IPS-18a (cell line): Measurements from ENCODE around the gene SPATA20.

ENCODE experiments used
- H3K27ac ChIP-seq: one replicate; pipeline ENCODE4 v1.5.1; 2013; ENCODE audit warnings: low read length
- H3K27me3 ChIP-seq: one replicate; pipeline ENCODE4 v1.6.1; 2013; ENCODE audit warnings: mild to moderate bottlenecking, low read length; ENCODE audit not compliant: control insufficient read depth, insufficient read depth
- H3K36me3 ChIP-seq: one replicate; pipeline ENCODE4 v1.6.1; 2013; ENCODE audit warnings: low read depth, low read length; ENCODE audit not compliant: control insufficient read depth
- H3K4me1 ChIP-seq: one replicate; pipeline ENCODE4 v1.6.1; 2013; ENCODE audit warnings: low read depth, low read length; ENCODE audit not compliant: control insufficient read depth
- H3K4me3 ChIP-seq: one replicate; pipeline ENCODE4 v1.5.1; 2013; ENCODE audit warnings: low read length
- H3K9ac ChIP-seq: one replicate; pipeline ENCODE4 v1.6.1; 2013; ENCODE audit warnings: mild to moderate bottlenecking, low read length, moderate library complexity
- H3K9me3 ChIP-seq: one replicate; pipeline ENCODE4 v1.6.1; 2013; ENCODE audit warnings: low read depth, low read length; ENCODE audit not compliant: control insufficient read depth

SPATA20 gene

DNA sequence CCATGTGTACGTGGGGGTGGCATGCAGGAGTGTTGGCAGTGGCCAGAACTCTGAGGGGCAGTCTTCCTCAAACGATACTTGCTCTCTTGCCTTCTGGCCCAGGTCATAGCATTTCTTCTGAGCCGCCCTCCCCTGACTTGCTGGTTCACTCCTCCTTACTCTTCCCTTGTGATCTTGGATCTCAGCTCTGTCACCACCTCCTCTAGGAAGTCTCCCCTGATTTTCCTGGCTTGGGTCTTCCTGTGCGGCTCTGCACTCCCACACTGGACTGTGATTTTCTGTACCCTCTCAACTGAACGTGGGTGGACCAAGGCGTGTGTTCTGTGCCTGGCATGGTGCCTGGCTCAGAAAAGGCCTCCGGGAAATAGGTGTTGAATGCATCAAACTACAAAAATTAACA lies 11.6 kb upstream of the SPATA20 start:
- peaks cover 36% of the 10 kb centered on the region for H3K27me3 ChIP-seq
- no peak overlapping the region for H3K27ac ChIP-seq
- no peak overlapping the region for H3K9ac ChIP-seq

GRCh38 chr17:50536683-50537646 lies 10.0 kb upstream of the SPATA20 start:
- Histone ChIP-seq H3K36me3 (no peaks in the 10 kb centered on the region), H3K4me3 (no peak overlapping the region), H3K9ac (no peak overlapping the region), H3K27ac (no peak overlapping the region), H3K27me3 (peaks cover 38% of the 10 kb centered on the region), H3K9me3 (no peaks in the 10 kb centered on the region), H3K4me1 (peaks cover 9% of the 10 kb centered on the region)

More for the DNA sequence above, 11.6 kb upstream of the SPATA20 start:
- Histone ChIP-seq H3K4me3 (no peak overlapping the region), H3K9me3 (no peaks in the 10 kb centered on the region), H3K36me3 (no peaks in the 10 kb centered on the region), H3K4me1 (peaks cover 2% of the 10 kb centered on the region)

- no peak overlapping the region for H3K9ac ChIP-seq
- H3K27ac ChIP-seq, result no peak overlapping the region
- no peak overlapping the region for H3K4me3 ChIP-seq
- no peaks in the 10 kb centered on the region for H3K36me3 ChIP-seq
- no peaks in the 10 kb centered on the region for H3K9me3 ChIP-seq
- peaks cover 17% of the 10 kb centered on the region for H3K4me1 ChIP-seq
- peaks cover 30% of the 10 kb centered on the region for H3K27me3 ChIP-seq
Observed at GRCh38 chr17:50537721-50538548, 9.0 kb upstream of the SPATA20 start.

DNA sequence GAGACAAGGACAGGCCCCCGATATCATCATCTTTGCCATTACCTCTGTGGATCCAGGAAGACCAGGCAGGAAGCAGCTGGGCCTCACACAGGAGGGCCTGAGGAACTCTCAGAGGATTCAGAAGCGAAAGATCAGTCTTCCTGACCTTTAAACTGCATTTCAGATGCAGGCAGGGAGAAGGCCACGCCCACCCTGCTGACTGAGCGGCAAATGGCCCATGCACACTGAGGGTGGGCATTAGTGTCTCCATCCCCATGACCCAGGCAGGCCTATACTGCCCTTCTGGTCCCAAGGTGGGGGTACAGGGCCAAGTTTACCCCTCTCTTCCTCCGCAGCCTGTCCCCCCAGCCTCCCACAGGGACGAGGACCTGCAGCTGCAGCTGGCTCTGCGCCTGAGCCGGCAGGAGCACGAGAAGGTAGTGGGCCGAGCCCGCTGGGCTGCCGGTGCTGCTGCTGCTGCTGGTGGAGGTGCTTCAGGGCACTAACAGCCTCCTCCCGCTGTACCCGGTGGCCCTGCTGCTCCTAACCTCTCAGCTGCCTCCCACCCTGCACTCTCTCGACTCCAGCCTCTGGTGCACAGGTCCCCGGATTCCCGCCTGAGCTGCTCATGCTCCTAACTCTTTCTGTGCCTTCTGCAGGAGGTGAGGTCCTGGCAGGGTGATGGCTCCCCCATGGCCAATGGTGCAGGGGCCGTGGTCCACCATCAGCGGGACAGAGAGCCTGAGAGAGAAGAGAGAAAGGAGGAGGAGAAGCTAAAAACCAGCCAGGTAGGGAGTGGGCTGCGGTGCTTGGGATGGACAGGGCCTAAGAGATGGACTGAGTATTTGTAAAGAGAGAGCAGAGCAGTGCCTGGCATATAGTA lies 8.2 kb upstream of the SPATA20 start:
- Histone ChIP-seq H3K4me3 (no peak overlapping the region), H3K4me1 (peaks cover 16% of the 10 kb centered on the region), H3K9me3 (no peaks in the 10 kb centered on the region), H3K27ac (no peak overlapping the region), H3K9ac (no peak overlapping the region), H3K27me3 (peaks cover 21% of the 10 kb centered on the region), H3K36me3 (no peaks in the 10 kb centered on the region)

GRCh38 chr17:50539762-50540559 lies 7.0 kb upstream of the SPATA20 start:
- Histone ChIP-seq H3K27ac (no peak overlapping the region), H3K9ac (no peak overlapping the region), H3K4me1 (peaks cover 16% of the 10 kb centered on the region)

DNA sequence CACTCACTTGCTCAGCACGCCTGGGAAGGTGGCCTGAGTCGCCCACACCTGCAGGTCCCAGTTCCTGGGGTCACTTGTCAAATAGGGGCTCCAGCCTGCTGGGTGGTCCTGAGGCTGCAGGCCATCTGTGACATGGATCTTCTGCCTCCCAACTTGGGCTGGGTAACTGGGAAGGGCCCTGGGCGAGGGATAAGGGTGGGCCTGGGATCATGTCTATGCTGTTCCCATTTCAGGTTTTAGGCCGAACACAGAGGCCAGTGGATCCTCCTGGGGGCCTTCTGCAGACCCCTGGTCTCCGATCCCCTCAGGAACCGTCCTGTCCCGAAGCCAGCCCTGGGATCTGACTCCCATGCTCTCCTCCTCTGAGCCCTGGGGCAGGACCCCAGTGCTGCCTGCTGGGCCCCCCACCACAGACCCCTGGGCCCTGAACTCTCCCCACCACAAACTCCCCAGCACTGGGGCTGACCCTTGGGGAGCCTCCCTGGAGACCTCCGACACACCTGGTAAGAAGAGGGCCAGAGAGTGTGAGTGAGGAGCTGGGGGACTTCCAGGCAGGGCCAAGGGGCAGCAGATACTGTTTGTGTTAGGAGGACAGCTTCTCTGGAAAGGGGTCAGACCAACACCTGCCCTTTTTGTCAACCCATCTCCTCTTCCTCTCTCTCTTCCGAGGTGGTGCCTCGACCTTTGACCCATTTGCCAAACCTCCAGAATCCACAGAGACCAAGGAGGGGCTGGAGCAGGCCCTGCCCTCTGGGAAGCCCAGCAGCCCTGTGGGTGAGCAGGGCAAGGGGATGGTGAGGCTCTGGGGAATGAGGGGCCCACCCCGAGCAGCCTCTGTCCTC lies 6.2 kb upstream of the SPATA20 start:
- Histone ChIP-seq H3K27ac (no peak overlapping the region), H3K9ac (no peak overlapping the region), H3K4me1 (peaks cover 16% of the 10 kb centered on the region), H3K9me3 (no peaks in the 10 kb centered on the region), H3K36me3 (no peaks in the 10 kb centered on the region), H3K4me3 (peak overlapping the region; percentile 84), H3K27me3 (peaks cover 11% of the 10 kb centered on the region)

More at GRCh38 chr17:50539762-50540559, 7.0 kb upstream of the SPATA20 start:
- Histone ChIP-seq H3K27me3 (peaks cover 11% of the 10 kb centered on the region), H3K36me3 (no peaks in the 10 kb centered on the region), H3K4me3 (no peak overlapping the region), H3K9me3 (no peaks in the 10 kb centered on the region)

DNA sequence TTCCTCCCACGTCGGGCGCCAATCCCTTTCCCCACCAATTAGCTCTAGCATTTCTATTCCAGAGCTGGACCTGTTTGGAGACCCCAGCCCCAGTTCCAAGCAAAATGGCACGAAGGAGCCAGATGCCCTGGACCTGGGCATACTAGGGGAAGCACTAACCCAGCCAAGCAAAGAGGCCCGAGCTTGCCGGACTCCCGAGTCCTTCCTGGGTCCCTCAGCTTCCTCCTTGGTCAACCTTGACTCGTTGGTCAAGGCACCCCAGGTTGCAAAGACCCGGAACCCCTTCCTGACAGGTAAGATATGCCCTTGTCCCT lies 5.6 kb upstream of the SPATA20 start:
- Histone ChIP-seq H3K27me3 (peaks cover 11% of the 10 kb centered on the region), H3K36me3 (no peaks in the 10 kb centered on the region), H3K4me3 (peak overlapping the region; percentile 84), H3K9me3 (no peaks in the 10 kb centered on the region), H3K27ac (no peak overlapping the region), H3K4me1 (peaks cover 16% of the 10 kb centered on the region), H3K9ac (peak overlapping the region; percentile 13)

GRCh38 chr17:50541716-50542688 lies 5.0 kb upstream of the SPATA20 start:
- no peaks in the 10 kb centered on the region for H3K9me3 ChIP-seq
- peak overlapping the region; percentile 58 for H3K9ac ChIP-seq
- H3K36me3 ChIP-seq, result no peaks in the 10 kb centered on the region
- H3K4me1 ChIP-seq, result peaks cover 16% of the 10 kb centered on the region
- peaks cover 11% of the 10 kb centered on the region for H3K27me3 ChIP-seq
- H3K27ac ChIP-seq, result no peak overlapping the region
- peak overlapping the region; percentile 84 for H3K4me3 ChIP-seq
